Measurements from ENCODE around the gene EFNA2.
A peak's percentile ranks its signal among the peaks of the same experiment; 100 is the strongest.

EFNA2 gene

GRCh38 chr19:1273263-1274041 lies 12.2 kb upstream of the EFNA2 start:
- DNase-seq (ENCODE audit: low spot score) = no peak
- no peak for TF ChIP-seq CTCF (IDR thresholded peaks at IDR 0.05; ENCODE audit: extremely low read depth, missing control alignments)

DNA sequence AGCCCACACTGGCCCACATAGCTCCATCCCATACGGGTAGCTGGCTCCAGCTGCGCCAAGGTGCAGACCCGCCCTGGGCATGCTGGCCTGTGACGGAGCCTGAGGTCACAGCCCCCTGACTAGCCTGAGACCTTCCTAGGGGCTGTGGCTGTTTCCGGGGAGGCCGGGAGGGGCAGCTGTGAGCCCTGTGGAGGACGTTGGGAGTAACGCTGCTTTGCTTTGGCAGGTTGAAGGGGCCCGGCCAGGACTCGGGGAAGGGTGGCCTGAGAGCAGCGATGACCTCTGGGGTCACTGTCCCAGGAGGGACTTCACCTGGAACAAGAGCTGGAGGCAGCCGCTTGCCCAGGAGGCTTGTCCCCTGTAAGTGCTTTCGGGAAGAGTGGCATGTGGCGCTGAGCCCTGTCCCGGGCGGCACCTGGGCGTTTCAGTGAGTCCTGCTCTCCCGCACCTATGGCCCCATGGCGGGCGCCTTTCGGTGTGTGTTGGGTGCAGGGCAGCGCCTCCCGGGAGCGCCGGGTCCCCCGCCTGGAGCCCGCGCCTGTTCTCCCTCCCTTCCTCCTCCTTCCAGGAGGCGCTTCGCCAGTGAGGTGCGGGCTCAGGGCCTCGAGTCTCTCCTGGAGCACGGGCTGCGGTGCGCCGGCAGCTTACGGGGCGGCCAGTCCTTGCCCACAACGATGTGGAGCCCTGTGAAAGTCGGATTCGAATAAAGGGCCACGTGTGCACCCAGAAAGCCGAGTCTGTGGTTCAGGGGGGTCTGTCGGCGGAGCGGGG lies 11.4 kb upstream of the EFNA2 start:
- no peak for TF ChIP-seq CTCF (IDR thresholded peaks at IDR 0.05; ENCODE audit: extremely low read depth, missing control alignments)
- no peak for DNase-seq (ENCODE audit: low spot score)

- TF ChIP-seq CTCF (IDR thresholded peaks at IDR 0.05; ENCODE audit: extremely low read depth, missing control alignments) = no peak
- DNase-seq (ENCODE audit: low spot score) = no peak
Observed at GRCh38 chr19:1274852-1275259, 10.8 kb upstream of the EFNA2 start.

DNA sequence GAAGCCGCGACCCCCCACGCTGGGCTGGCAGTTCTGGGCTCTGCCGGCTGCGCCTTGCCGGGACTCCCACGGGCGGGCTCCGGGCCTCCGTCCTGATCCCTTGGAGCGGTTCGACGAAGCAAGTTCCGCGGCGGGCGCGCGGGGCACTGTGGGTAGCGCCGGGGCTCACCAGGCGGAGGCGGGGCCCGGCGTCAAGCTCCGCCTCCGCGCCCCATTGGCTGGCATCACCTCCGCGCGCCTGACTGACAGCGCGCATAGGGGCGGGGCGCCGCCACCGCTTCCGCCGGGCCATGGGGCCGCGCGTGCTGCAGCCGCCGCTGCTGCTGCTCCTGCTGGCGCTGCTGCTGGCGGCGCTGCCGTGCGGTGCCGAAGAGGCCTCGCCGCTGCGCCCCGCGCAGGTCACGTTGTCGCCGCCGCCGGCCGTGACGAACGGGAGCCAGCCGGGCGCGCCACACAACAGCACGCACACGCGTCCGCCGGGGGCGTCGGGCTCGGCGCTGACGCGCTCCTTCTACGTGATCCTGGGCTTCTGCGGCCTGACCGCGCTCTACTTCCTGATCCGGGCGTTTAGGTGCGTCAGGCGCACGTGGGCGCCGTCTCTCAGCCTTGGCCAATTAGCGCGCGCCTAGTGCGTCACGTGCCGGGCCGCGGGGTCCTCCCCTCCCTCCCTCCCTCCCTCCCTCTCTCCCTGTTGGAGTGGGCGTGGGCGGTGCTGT lies 10.3 kb upstream of the EFNA2 start, which contains the start of gene FAM174C:
Gene FAM174C, plus strand, starts transcription at position 271 of the 716 bp plus-strand sequence. Its CDS starts 20 bp downstream, at position 291.
- peak; percentile 98 for DNase-seq (ENCODE audit: low spot score)
- no peak for TF ChIP-seq CTCF (IDR thresholded peaks at IDR 0.05; ENCODE audit: extremely low read depth, missing control alignments)

DNA sequence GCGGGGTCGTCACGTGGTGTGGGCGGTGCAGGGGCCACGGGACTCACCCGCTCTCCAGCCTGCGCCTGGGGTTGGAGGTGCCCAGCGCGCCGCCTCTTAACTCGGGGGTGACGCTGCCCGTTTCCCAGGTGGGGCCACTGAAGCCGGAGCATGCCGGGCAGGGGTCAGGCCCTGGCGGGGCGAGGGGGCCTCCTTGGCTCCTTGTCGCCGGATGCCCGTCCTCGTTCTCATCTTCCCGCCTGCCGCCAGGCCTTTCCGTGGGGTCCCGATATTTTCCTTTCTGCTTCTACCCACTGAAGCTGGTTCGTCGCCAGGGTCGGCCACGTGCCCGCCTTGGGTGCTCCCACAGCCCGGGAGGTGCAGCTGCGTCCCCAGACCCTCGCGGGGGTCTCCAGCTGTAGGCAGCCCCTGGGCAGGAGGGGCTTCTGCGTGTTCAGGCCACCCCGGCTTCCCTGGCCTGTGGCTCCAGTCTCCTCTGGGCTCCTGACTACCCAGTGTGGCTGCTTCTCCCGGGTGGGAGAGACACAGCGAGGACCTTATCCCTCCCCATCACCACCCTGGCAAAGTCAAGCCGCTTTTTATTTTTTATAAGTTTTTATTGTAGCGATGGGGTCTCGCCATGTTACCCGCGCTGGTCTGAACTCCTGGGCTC lies 9.6 kb upstream of the EFNA2 start:
- no peak for TF ChIP-seq CTCF (IDR thresholded peaks at IDR 0.05; ENCODE audit: extremely low read depth, missing control alignments)
- DNase-seq (ENCODE audit: low spot score) = no peak

- TF ChIP-seq CTCF (IDR thresholded peaks at IDR 0.05; ENCODE audit: extremely low read depth, missing control alignments) = no peak
- DNase-seq (ENCODE audit: low spot score) = no peak
Observed at GRCh38 chr19:1276628-1277022, 9.0 kb upstream of the EFNA2 start.
